HG02763 (cell line): ENCODE data around the gene FECH.

Experiments
- ATAC-seq: cut with Tn5 transposase; IDR thresholded peaks from one replicate; pipeline ENCODE4 v1.9.1; 2021; ENCODE audit warnings: mild to moderate bottlenecking, moderate library complexity; ENCODE audit not compliant: unreplicated experiment

Gene FECH

DNA sequence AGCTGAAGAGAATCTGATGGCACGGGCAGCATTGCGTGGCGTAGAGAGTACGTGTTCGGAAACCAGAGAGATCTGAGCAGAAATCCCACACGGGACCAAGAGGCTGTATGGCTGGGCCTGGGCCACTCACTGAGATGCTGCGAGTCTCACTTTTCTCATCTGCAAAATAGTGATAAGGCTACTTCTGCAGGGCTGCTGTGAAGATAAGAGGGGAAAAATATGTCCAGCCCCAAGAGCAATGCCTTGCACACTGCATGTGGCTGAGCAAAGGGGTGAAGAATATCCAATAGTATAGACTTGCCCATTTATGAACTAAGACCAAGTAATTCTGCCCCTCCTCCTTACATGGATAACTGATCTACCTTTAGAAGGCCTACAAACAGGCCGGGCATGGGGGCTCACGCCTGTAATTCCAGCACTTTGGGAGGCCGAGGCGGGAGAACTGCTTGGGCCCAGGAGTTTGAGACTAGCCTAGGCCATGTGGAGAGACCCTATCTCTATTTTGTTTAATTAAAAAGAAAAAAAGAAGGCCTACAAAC, 3.1 kb downstream of the FECH start:
- ATAC-seq: no peak

DNA sequence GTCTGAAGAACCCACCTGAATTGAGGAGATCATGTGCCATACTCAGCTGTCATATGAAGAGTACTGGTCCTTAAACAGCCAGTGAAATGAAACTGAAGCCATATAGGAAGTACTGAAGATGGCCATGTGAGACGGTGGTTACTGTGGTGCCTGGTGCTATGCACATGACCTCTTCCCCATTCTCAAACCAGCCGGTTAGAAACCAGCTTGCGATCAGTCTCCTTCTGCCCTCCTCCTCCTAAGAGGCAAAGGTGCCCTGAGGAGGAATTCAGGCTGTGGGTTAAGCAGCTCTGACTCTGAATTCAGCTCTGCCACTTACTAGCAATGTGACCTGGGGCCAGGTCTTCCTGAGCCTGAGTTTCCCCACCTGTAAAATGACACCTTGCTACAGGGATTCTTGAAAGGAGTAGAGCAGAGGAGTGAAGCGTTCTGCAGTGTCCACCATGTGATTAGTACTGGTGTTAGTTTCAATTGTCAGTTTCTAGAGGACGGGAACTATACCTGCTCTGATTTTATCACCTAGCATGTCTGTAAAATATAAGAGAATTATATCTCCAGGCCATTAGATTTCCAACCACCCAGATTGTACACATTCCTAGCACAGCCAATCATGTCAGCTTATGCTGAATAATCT, 5.1 kb downstream of the FECH start:
- peak; percentile 91 for ATAC-seq

DNA sequence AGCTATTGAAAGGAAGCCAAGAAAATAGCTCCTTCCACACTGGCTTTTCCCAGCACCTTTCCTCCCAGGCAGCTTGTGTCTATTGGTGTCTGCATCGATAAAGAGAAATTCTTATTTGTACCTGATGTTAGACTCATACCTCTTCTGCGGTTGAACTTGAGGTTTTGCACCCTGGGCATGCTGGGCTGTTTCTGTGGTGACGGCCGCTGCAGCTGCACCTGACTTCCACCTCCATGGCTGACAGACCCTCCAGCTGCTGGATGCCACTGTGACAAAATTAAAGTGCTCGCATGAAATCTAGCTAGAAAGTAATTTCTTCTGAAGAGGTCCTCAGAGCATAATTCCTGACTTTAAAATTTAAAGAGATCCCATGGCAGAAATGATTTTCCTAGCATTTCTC, 6.6 kb downstream of the FECH start:
- ATAC-seq: no peak

DNA sequence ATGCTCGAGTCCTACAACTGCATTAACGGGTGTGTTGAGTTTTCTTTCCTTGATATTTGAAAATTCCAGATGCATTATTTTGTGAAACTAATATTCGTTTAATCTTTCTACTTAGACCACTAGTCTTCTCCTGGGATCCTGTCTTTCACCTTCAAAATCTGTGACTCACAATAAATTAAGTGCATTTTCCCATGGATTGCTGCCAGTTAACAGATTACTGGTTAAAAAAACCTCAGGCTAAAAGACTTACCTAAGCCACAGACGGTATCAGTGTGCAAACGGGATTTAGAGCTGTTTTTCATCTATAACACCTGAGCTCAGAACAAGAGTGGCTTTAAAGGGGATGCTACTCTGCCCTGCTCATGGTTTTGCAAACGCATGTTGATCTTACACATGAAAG, 10.2 kb downstream of the FECH start:
- no peak for ATAC-seq

DNA sequence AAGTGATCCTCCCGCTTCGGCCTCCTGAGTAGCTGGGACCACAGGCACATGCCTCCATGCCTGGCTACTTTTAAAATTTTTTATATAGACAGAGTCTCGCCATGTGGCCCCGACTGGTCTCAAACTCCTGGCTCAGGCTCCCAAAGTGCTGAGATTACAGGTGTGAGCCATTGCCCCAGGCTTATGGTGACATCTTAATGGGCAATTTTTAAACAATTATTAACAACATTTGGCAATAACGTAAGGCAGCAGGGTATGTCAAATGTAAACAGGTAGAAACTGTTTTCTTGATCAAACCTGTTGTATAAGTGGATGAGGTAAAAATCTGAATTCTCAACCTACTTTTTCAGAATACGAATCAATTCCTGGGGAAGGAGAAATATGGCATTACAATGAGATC, 11.0 kb downstream of the FECH start:
- ATAC-seq: no peak

- ATAC-seq: no peak
Measured at GRCh38 chr18:57574866-57575265, 11.6 kb downstream of the FECH start.

DNA sequence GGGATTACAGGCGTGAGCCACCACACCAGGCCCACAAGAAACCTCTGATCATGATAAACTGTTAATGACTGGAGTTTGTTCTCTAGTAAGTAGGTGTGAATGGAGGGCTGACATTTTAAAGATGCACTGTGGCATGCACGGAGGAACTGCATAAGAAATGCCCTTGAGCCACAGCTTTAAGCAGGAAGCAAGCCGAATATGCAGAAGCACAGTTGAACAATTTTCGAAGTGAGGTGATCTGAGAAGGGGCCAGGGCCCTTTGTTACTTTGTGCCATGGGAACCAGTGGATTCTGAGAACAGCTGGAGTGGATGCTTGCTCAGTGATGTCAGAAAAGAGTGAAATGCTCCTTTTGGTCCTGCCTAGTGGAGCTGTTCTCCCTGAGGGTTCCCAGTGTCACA, 16.3 kb downstream of the FECH start:
- no peak for ATAC-seq

GRCh38 chr18:57569133-57569532, 17.4 kb downstream of the FECH start:
- ATAC-seq: no peak

DNA sequence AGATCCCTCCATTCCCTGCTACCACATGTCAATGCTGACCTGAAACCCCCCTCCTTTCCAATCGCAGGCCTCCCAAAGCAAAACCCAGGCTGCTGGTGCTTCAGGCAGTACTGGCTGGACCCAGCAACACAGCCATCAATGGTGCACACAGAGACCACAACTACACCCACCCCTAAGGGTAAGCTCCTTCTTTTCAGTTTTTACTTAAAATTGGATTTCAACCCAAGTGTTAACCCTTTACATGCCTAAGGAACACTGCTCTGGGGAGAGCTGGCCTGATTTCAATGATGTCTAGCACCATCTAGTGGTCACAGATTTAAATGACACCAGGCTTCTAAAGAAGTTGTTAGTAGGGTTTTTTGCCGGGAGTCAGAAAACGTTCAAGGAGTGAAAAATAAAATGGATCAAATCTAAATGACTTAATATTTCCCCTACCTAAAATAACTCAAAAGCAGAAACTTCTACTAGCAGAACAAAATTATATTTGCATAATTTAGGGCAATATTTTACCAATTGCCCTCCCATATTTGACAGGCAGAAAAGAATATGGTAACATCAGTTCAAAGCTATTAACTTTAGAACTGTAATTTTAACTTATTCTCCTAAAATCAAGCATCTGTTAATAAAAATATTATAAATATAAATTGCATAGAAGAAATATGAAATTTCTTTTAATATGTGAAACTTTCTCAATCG, 24.6 kb downstream of the FECH start:
- ATAC-seq: no peak

GRCh38 chr18:57561261-57561660, 25.2 kb downstream of the FECH start:
- ATAC-seq: no peak

DNA sequence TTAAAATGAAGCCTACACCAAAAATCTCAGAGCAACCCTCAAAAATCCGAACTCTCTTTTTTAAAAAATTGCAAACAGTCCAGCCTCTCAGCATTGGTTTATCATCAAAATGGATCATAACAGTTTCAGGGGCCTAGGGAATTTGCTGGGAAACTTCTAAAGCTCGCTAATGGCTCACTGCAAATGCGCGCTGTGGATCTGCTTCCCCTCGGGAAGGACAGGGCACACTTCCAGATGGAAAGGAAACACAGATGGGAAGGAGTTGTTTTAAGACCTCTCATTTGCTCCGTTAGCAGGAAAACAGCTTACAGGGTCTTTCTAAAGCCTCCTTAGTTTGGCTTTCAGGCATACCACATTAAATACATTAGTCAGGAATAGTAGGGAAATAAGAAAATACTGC, 27.2 kb downstream of the FECH start:
- no peak for ATAC-seq

DNA sequence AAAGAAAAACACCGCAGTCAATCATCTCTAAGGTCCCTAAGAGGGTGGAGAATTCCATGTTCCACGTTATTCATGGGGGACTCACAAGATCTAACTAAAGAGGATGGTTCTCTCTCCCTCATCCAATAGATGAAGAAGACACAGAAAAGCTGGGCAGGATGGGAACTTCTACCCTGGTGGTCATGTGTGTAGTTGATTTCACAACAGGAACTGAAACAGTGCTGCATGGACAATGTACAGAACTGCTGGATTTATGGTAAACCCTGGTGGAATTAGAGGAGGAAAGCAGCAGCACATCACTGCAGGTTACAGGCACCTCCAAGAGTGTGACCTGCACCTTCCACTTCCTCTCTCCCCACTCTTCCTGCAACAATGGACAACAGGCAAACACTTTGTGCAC, 31.4 kb downstream of the FECH start:
- ATAC-seq: no peak

DNA sequence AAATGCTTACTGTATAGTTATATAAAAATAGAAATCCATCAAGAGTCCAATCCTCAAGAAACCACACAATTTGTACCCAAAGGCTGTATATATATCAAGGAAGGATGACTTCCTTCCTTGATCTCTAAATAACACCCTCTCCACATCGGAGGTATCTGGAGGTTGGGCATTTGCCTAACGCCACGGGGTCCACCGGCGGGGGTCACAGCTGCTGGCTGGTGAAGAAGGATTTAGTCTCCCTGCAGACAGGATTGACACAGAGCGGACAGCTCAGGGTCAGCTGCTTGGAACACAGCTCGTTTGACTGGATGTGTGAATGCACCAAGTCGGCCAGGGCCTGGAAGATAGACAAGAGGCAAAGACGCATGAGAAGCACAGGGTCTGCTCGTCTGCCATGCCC, 36.0 kb downstream of the FECH start:
- ATAC-seq: no peak

DNA sequence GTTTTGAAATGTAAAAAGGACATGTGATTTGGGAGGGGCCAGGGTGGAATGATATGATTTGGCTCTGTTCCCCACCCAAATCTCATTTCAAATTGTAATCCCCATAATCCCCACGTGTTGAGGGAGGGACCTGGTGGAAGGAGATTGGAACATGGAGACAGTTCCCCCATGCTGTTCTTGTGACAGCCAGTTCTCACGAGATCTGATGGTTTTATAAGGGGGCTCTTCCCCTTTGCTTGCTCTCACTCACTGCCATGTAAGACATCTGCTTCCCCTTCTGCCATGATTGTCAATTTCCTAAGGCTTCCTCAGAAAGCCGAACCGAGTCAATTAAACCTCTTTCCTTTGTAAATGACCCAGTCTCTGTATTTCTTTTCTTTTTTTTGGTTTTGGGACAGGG, 39.2 kb downstream of the FECH start:
- no peak for ATAC-seq

DNA sequence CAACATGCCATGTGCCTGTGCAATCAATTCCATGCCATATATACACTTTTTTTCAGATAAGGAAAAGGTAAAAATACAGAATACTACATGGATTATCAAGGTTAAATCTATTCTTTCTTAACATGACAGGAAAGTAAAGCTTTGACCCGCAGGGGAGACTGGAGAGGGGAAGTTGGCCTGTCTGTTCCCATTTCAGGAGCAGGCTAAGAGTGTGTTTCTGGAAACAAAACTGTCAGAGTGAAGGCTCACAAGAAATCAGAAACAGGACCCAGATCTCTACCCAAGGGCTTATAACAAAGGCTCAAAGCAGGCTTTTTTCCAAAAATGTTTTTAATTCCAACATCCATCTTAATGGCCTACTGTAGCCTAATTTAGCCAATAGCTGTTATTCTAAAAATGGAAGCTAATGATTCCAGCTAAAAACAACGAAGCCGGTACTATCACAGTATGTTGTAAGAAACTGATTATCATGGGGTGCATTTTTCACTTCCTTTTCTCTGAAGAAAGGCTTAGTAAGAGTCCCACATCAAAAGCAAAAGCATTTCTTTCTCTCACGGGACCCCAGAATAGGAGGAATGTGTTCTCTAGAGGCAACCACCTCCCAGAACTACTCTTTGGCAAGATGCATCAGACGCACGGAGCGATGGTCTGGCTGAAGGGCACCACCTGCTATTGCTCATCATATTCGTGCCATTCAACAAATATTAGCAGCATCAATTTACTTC, 41.4 kb downstream of the FECH start:
- ATAC-seq: peak; percentile 66

GRCh38 chr18:57543560-57543959, 42.9 kb downstream of the FECH start:
- ATAC-seq: no peak

- no peak for ATAC-seq
Measured at GRCh38 chr18:57542812-57543427, 43.6 kb downstream of the FECH start.

DNA sequence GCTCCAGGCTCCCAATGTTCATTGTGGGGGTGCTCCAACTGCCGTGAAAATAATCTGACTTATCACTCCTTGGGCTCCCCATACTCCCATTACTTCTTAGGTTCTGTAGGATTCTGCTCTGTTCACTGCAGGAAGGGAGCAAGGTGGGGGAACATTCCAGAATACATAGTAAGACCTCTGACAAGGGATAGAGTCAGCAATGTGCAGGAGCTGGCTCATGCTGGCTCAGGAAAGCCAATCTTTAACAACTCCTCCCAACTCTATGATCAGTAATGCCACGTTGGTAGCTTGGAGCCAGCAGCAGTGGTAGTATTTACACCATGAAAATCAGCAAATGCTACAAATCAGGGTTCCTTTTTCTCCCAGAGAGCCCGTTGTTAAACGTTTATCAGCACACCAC, 44.4 kb downstream of the FECH start:
- ATAC-seq: no peak

DNA sequence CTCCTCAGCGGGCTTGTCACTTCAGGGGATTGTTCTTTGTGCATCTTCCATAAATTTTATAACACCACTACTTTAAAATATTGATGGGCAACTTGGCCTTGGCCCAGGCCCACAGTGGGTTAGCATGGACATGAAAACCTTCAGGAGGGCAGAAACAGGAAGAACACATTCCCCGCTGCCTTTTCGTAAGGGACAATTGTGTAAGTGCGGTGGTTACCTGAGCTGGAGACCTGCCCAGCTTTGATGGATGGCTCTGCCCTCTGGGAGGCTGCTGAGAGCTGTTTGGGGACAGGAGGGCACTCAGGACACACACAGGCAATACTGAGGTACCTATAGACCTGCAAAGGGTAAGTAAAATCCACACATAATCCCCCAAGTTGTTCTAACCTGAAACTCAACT, 46.8 kb downstream of the FECH start:
- no peak for ATAC-seq

- ATAC-seq: no peak
Measured at GRCh38 chr18:57538614-57539013, 47.9 kb downstream of the FECH start.

- no peak for ATAC-seq
Measured at GRCh38 chr18:57534511-57534909, 52.0 kb downstream of the FECH start.
